Stomach (tissue), 9 donors: ENCODE results near the gene BORCS5. TPM values are rescaled to one million over a fixed set of nuclear protein-coding genes. Genes with fewer than 3 reads are reported as not detected.

Experiments
- DNase-seq, 2 donors: peaks; one replicate each; pipeline versions ENCODE4 v3.0.0 to v3.0.0-alpha.2; 2013 to 2019
- H3K27ac ChIP-seq, 5 donors: fragments of 200-600 bp in 4 of 5; sonication (generic) in 4 of 5; one replicate each; pipeline ENCODE4 v1.5.1; 2013 to 2019; ENCODE audit warnings: mild to moderate bottlenecking in 1 of 5, moderate library complexity in 1 of 5
- H3K27me3 ChIP-seq, 3 donors: fragments of 200-600 bp; sonication (generic); one replicate each; pipeline ENCODE4 v1.5.1; 2017 to 2019; ENCODE audit warnings: mixed run types in 1 of 3
- H3K36me3 ChIP-seq, 4 donors: fragments of 200-600 bp; sonication (generic); 1 replicate in 3 of 4; 2 replicates in 1 of 4; pipeline ENCODE4 v1.5.1; 2016 to 2019
- H3K4me1 ChIP-seq, 4 donors: fragments of 200-600 bp; sonication (generic); one replicate each; pipeline ENCODE4 v1.5.1; 2016 to 2019
- H3K4me3 ChIP-seq, 4 donors: fragments of 200-600 bp; sonication (generic) in 3 of 4; one replicate each; pipeline ENCODE4 v1.5.1; 2016 to 2019; ENCODE audit warnings: mild to moderate bottlenecking in 1 of 4
- H3K9me3 ChIP-seq, 4 donors: fragments of 200-600 bp; sonication (generic); one replicate each; pipeline ENCODE4 v1.5.1; 2016 to 2019
- CTCF ChIP-seq, 7 experiments: fragments of 450-650 bp in 4 of 7; fragments of 200-600 bp in 3 of 7; sonication (generic) in 3 of 7; IDR thresholded peaks; one replicate each; pipeline ENCODE4 v1.5.1; 2016 to 2019; ENCODE audit warnings: antibody characterized with exemption in 7 of 7, control low read depth in 2 of 7, mild to moderate bottlenecking in 1 of 7
- EP300 ChIP-seq: sonication (generic); formaldehyde crosslinking; IDR thresholded peaks from one replicate; pipeline ENCODE4 v1.6.1; 2017; ENCODE audit warnings: antibody characterized with exemption
- POLR2A ChIP-seq, 4 donors: fragments of 450-650 bp; IDR thresholded peaks; one replicate each; pipeline ENCODE4 v1.6.1; 2016; ENCODE audit warnings: antibody characterized with exemption in 4 of 4, control low read depth in 2 of 4, mild to moderate bottlenecking in 1 of 4, moderate library complexity in 1 of 4
- POLR2AphosphoS5 ChIP-seq, 3 donors: sonication (generic); formaldehyde crosslinking; IDR thresholded peaks; one replicate each; pipeline ENCODE4 v1.6.1; 2016; ENCODE audit warnings: antibody characterized with exemption in 3 of 3
- whole genome bisulfite sequencing, 5 donors: extraction: QIAGEN DNeasy Blood & Tissue Kit in 3 of 5; methylation state at CpG; one replicate each; pipeline versions ENCODE4 v1.1.5 to v1.1.7; 2013 to 2018; 5-methylcytosine and 5-hydroxymethylcytosine counted together
- intact Hi-C: fragments of 100-400 bp; cut with DNase I; formaldehyde crosslinking; loops from one replicate; pipeline ENCODE4 v1.15.1; 2023; ENCODE audit warnings: low total_unique reads
- polyA plus RNA-seq, 3 donors: library from polyadenylated mRNA; stranded (reverse); fragments of 200-250 nt; gene quantifications; one replicate each; pipeline ENCODE4 v1.2.3, GENCODE V29; 2013
- total RNA-seq, 5 donors: library from RNA; depleted of rRNA; stranded (reverse); fragments of >200 nt; gene quantifications; one replicate each; pipeline versions ENCODE4 v1.1.0 to v1.2.3, GENCODE V29; 2014 to 2016
- donor health status: healthy with polysubstance abuse.
- donor health status: Bipolar disorder and iron deficiency.
- donor health status: healthy.

BORCS5 gene
- total and polyA plus RNA-seq, 8 donors = 1.3 to 49.0 (median 7.5) TPM

GRCh38 chr12:12427568-12427967, 70.7 kb downstream of the BORCS5 start:
- H3K27ac ChIP-seq = no peak overlapping the region
- TF ChIP-seq POLR2AphosphoS5 (IDR thresholded peaks at IDR 0.05) (no peak), CTCF (IDR thresholded peaks at IDR 0.05) (no peak), POLR2A (IDR thresholded peaks at IDR 0.05) (no peak), EP300 (no peak)
- no peak for DNase-seq
- H3K36me3 ChIP-seq = peaks cover 0 to under 1% (median 0%) of the 10 kb centered on the region in 4 donors
- peaks cover 0 to 16% (median 7%) of the 10 kb centered on the region in 4 donors for H3K9me3 ChIP-seq
- intact Hi-C loops = no loop called here
- WGBS, 5 donors = 90 to 96% (median 92%) methylated on average over 4 of the region's 4 CpGs
- no peaks in the 10 kb centered on the region for H3K27me3 ChIP-seq
- peaks cover 8 to 33% (median 15%) of the 10 kb centered on the region in 4 donors for H3K4me1 ChIP-seq
- H3K4me3 ChIP-seq = no peak overlapping the region

- H3K27ac ChIP-seq = no peak overlapping the region
- no peak overlapping the region for H3K4me3 ChIP-seq
- peaks cover 8 to 38% (median 17%) of the 10 kb centered on the region in 4 donors for H3K4me1 ChIP-seq
- intact Hi-C loops = no loop called here
- DNase-seq = no peak
- 62 to 81% (median 70%) methylated on average over 2 of the region's 2 CpGs for WGBS, 5 donors
- peaks cover 0 to 13% (median 7%) of the 10 kb centered on the region in 4 donors for H3K9me3 ChIP-seq
- H3K27me3 ChIP-seq = no peaks in the 10 kb centered on the region
- no peaks in the 10 kb centered on the region for H3K36me3 ChIP-seq
- TF ChIP-seq POLR2AphosphoS5 (IDR thresholded peaks at IDR 0.05) (no peak), EP300 (no peak), POLR2A (IDR thresholded peaks at IDR 0.05) (no peak), CTCF (IDR thresholded peaks at IDR 0.05) (no peak)
These were observed 71.2 kb downstream of the BORCS5 start for GRCh38 chr12:12428047-12428446.

- DNase-seq = no peak
- Histone ChIP-seq H3K27ac (no peak overlapping the region), H3K4me3 (no peak overlapping the region), H3K27me3 (no peaks in the 10 kb centered on the region), H3K9me3 (peaks cover 0 to 2% (median under 1%) of the 10 kb centered on the region in 4 donors), H3K4me1 (peaks cover 8 to 48% (median 27%) of the 10 kb centered on the region in 4 donors), H3K36me3 (no peaks in the 10 kb centered on the region)
- 87 to 95% (median 91%) methylated on average over 7 of the region's 7 CpGs for WGBS, 5 donors
- TF ChIP-seq EP300 (no peak), CTCF (IDR thresholded peaks at IDR 0.05) (no peak), POLR2AphosphoS5 (IDR thresholded peaks at IDR 0.05) (no peak), POLR2A (IDR thresholded peaks at IDR 0.05) (no peak)
- intact Hi-C loops = no loop called here
These were observed 72.2 kb downstream of the BORCS5 start for GRCh38 chr12:12428961-12429657.

- no peaks in the 10 kb centered on the region for H3K9me3 ChIP-seq
- peak in 1 of 2 donors; percentile 81 for DNase-seq
- peaks cover 8 to 52% (median 28%) of the 10 kb centered on the region in 4 donors for H3K4me1 ChIP-seq
- intact Hi-C loops = no loop called here
- no peak overlapping the region for H3K4me3 ChIP-seq
- peaks cover 0 to 12% (median 4%) of the 10 kb centered on the region in 4 donors for H3K36me3 ChIP-seq
- H3K27me3 ChIP-seq = no peaks in the 10 kb centered on the region
- TF ChIP-seq EP300 = no peak
- no peak for TF ChIP-seq CTCF (IDR thresholded peaks at IDR 0.05)
- TF ChIP-seq POLR2AphosphoS5 (IDR thresholded peaks at IDR 0.05) = peak in 1 of 3 donors; percentile 35
- TF ChIP-seq POLR2A (IDR thresholded peaks at IDR 0.05) = no peak
- H3K27ac ChIP-seq = peak overlapping the region in 4 of 5 donors; percentile 37 to 70 (median 60)
These were observed 75.5 kb downstream of the BORCS5 start for GRCh38 chr12:12432364-12432763.
